ENCODE results near the gene HS3ST2.

HS3ST2 gene

DNA sequence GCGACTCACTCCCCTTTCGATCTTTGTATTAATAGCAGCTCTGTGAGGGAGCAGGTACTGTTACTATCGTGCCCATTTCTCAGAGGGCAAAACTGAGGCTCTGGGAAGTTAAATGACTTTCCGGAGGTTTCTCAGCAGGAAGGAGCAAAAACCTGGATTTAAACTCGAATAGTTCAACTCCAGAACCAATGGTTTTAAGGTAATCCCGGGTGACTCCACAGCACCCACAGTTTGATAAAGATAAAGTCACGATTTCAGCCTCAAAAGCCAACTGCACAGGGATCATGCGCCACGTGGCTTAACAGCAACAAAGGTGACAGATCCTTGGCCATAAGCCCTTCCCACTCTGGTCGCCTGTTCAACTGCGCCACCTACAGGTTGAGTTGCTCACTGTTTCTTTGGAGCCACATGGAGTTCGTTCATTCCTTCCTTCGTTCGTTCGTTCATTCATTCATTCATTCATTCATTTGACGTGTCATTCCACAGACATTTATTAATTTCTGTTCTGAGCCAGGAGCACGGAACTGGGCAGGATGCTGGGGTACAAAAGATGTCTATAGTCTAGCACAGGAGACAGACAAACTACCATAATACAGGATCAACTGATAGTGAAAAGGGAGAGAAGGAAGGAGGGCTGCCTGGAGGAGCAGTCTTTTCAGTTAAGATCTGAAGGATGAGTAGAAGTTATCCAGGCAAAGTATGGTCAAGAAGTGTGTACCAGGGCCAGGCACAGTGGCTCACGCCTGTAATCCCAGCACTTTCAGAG, 134.8 kb downstream of the HS3ST2 start (continued):
- 0 out of 2 replicates have a peak, but pooled peaks have one; percentile 13 for TF ChIP-seq ZSCAN30 (tag by site-specific recombination; IDR thresholded peaks at IDR 0.05)
- TF ChIP-seq ZBTB1 (tag by site-specific recombination; IDR thresholded peaks at IDR 0.05): no peak
- no peak for TF ChIP-seq ZNF132 (tag by site-specific recombination; IDR thresholded peaks at IDR 0.05; ENCODE audit: borderline replicate concordance)
- no peak for TF ChIP-seq ZIC2 (tag by site-specific recombination; IDR thresholded peaks at IDR 0.05)
- TF ChIP-seq ZNF354C (tag by site-specific recombination; IDR thresholded peaks at IDR 0.05; ENCODE audit: borderline replicate concordance, low read depth): no peak
- TF ChIP-seq ZNF404 (tag by site-specific recombination; IDR thresholded peaks at IDR 0.05): no peak
- TF ChIP-seq, protein P1, sequence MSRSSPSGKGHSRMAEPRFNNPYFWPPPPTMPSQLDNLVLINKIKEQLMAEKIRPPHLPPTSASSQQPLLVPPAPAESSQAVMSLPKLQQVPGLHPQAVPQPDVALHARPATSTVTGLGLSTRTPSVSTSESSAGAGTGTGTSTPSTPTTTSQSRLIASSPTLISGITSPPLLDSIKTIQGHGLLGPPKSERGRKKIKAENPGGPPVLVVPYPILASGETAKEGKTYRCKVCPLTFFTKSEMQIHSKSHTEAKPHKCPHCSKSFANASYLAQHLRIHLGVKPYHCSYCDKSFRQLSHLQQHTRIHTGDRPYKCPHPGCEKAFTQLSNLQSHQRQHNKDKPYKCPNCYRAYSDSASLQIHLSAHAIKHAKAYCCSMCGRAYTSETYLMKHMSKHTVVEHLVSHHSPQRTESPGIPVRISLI (tag by site-specific recombination; IDR thresholded peaks at IDR 0.05): no peak
- TF ChIP-seq ZFP69B (tag by site-specific recombination; IDR thresholded peaks at IDR 0.05): no peak
- no peak for TF ChIP-seq HOXA7 (CRISPR knock-in tag; IDR thresholded peaks at IDR 0.05; ENCODE audit: borderline replicate concordance)
- TF ChIP-seq KLF1 (tag by site-specific recombination; IDR thresholded peaks at IDR 0.05): no peak
- TF ChIP-seq ZNF19 (tag by site-specific recombination; IDR thresholded peaks at IDR 0.05; ENCODE audit: low read depth): no peak
- TF ChIP-seq, protein P2, sequence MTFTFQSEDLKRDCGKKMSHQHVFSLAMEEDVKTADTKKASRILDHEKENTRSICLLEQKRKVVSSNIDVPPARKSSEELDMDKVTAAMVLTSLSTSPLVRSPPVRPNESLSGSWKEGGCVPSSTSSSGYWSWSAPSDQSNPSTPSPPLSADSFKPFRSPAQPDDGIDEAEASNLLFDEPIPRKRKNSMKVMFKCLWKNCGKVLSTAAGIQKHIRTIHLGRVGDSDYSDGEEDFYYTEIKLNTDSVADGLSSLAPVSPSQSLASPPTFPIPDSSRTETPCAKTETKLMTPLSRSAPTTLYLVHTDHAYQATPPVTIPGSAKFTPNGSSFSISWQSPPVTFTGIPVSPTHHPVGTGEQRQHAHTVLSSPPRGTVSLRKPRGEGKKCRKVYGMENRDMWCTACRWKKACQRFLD (tag by site-specific recombination; IDR thresholded peaks at IDR 0.05): no peak
- TF ChIP-seq ZNF10 (tag by site-specific recombination; IDR thresholded peaks at IDR 0.05): no peak
- TF ChIP-seq ZNF426 (tag by site-specific recombination; IDR thresholded peaks at IDR 0.05): no peak
- no peak for TF ChIP-seq ZNF266 (tag by site-specific recombination; IDR thresholded peaks at IDR 0.05; ENCODE audit: low read depth)
- TF ChIP-seq BCL11B (tag by site-specific recombination; IDR thresholded peaks at IDR 0.05; ENCODE audit: low read depth): no peak
- no peak for TF ChIP-seq ZNF776 (tag by site-specific recombination; IDR thresholded peaks at IDR 0.05; ENCODE audit: borderline replicate concordance)
- TF ChIP-seq, protein P3, sequence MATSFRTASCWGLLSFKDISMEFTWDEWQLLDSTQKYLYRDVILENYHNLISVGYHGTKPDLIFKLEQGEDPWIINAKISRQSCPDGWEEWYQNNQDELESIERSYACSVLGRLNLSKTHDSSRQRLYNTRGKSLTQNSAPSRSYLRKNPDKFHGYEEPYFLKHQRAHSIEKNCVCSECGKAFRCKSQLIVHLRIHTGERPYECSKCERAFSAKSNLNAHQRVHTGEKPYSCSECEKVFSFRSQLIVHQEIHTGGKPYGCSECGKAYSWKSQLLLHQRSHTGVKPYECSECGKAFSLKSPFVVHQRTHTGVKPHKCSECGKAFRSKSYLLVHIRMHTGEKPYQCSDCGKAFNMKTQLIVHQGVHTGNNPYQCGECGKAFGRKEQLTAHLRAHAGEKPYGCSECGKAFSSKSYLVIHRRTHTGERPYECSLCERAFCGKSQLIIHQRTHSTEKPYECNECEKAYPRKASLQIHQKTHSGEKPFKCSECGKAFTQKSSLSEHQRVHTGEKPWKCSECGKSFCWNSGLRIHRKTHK (tag by site-specific recombination; IDR thresholded peaks at IDR 0.05): no peak
- no peak for TF ChIP-seq YY2 (tag by site-specific recombination; IDR thresholded peaks at IDR 0.05)
- no peak for TF ChIP-seq ZBTB7A (tag by site-specific recombination; IDR thresholded peaks at IDR 0.05; ENCODE audit: low read depth)
- no peak for TF ChIP-seq ZNF292 (tag by site-specific recombination; IDR thresholded peaks at IDR 0.05; ENCODE audit: borderline replicate concordance, low read depth)
- TF ChIP-seq ZNF2 (tag by site-specific recombination; IDR thresholded peaks at IDR 0.05): peak; percentile 92
- TF ChIP-seq SCRT2 (tag by site-specific recombination; IDR thresholded peaks at IDR 0.05): no peak
- TF ChIP-seq, protein P4, sequence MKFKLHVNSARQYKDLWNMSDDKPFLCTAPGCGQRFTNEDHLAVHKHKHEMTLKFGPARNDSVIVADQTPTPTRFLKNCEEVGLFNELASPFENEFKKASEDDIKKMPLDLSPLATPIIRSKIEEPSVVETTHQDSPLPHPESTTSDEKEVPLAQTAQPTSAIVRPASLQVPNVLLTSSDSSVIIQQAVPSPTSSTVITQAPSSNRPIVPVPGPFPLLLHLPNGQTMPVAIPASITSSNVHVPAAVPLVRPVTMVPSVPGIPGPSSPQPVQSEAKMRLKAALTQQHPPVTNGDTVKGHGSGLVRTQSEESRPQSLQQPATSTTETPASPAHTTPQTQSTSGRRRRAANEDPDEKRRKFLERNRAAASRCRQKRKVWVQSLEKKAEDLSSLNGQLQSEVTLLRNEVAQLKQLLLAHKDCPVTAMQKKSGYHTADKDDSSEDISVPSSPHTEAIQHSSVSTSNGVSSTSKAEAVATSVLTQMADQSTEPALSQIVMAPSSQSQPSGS (tag by site-specific recombination; IDR thresholded peaks at IDR 0.05; ENCODE audit: low read depth): no peak
- TF ChIP-seq, protein P5, sequence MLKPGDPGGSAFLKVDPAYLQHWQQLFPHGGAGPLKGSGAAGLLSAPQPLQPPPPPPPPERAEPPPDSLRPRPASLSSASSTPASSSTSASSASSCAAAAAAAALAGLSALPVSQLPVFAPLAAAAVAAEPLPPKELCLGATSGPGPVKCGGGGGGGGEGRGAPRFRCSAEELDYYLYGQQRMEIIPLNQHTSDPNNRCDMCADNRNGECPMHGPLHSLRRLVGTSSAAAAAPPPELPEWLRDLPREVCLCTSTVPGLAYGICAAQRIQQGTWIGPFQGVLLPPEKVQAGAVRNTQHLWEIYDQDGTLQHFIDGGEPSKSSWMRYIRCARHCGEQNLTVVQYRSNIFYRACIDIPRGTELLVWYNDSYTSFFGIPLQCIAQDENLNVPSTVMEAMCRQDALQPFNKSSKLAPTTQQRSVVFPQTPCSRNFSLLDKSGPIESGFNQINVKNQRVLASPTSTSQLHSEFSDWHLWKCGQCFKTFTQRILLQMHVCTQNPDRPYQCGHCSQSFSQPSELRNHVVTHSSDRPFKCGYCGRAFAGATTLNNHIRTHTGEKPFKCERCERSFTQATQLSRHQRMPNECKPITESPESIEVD (tag by site-specific recombination; IDR thresholded peaks at IDR 0.05): no peak
- TF ChIP-seq TRIM28 (IDR thresholded peaks at IDR 0.05; ENCODE audit: borderline replicate concordance, low read length): 0 out of 2 replicates have a peak, but pooled peaks have one; percentile 21
- TF ChIP-seq ZNF366 (tag by site-specific recombination; conservative IDR thresholded peaks at IDR 0.05): peak; percentile 87
- no peak for TF ChIP-seq SP3 (tag by site-specific recombination; IDR thresholded peaks at IDR 0.05)
